ENCODE data around the gene CARHSP1.
"Not testable (repeated sequence)": the region's sequence is repeated elsewhere in the genome, so short reads cannot be mapped to it uniquely, and the experiment has no call there.

The CARHSP1 gene

GRCh38 chr16:8868416-8869211 lies at the start of gene CARHSP1:
TSS of gene CARHSP1 (minus strand) at chr16:8869006. CDS start at chr16:8859328, 9,678 bp downstream.
- in situ Hi-C loops (cut with HindIII; ENCODE audit: low sequenced_read_pairs) = no loop called here

DNA sequence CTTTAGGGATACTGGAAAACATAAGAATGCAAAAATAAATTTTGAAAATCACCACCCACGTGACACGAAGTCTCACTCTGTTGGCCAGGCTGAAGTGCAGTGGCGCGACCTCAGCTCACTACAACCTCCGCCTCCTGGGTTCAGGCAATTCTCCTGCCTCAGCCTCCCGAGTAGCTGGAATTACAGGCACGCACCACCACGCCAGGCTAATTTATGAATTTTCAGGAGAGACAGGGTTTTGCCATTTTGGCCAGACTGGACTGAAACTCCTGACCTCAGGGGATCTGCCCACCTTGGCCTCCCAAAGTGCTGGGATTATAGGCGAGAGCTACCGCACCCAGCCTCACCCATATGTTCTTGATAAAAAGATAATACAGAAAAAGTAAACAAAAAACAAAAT lies 48.5 kb upstream of the CARHSP1 start:
- in situ Hi-C loops (cut with HindIII; ENCODE audit: low sequenced_read_pairs) = not testable (repeated sequence)

GRCh38 chr16:8916541-8917225 lies 47.9 kb upstream of the CARHSP1 start:
- in situ Hi-C loops (cut with HindIII; ENCODE audit: low sequenced_read_pairs) = no loop called here

DNA sequence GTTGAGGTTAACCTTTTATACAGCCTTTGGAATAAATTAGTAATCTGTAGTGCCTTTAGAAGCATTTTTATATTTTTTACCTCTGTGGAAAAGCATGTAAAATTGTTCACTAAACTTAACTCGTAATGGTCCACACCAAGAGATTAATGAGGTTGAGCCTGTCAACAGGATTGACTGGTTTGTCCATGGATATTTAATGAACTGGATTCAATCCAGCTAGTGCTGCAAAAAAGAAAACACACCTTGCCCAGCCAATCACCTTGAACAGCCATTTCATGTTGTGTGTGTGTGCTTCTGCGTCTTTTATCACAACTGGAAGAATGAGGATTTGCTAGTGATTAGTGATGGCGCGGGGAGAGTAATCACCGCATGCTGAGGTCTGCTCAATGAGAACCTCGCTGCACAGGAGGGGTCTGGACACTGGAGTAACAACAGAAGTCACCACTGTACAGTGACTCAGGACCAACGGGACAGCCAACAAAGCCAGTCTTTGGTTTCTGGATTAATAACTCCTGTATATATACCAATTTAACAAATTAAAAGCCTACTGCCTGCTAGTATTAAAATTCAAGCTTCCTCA lies 47.0 kb upstream of the CARHSP1 start:
- in situ Hi-C loops (cut with HindIII; ENCODE audit: low sequenced_read_pairs) = no loop called here

- in situ Hi-C loops (cut with HindIII; ENCODE audit: low sequenced_read_pairs) = no loop called here
Measured at GRCh38 chr16:8914098-8914497, 45.3 kb upstream of the CARHSP1 start.

- in situ Hi-C loops (cut with HindIII; ENCODE audit: low sequenced_read_pairs) = no loop called here
Measured at GRCh38 chr16:8912793-8913192, 44.0 kb upstream of the CARHSP1 start.

DNA sequence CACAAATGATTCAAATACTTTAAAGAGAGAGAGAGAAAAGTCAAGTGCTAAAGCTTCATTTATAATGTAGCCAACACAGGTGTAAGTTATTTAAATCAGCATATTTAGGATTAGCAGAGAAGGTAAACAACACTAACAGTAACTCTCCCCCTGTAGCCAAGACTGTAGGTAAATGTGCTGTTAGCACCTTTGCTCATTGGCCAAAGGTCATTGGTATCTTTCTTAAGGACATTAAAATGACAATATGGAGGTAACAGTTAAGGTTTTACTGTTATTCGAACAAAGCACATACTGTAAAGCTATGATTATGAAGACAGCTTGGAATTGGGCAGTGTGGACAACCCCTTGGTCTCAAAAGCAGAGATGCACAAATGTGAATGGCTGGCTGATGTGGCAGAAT lies 42.0 kb upstream of the CARHSP1 start:
- in situ Hi-C loops (cut with HindIII; ENCODE audit: low sequenced_read_pairs) = no loop called here

- in situ Hi-C loops (cut with HindIII; ENCODE audit: low sequenced_read_pairs) = no loop called here
Measured at GRCh38 chr16:8908810-8909468, 40.1 kb upstream of the CARHSP1 start.

DNA sequence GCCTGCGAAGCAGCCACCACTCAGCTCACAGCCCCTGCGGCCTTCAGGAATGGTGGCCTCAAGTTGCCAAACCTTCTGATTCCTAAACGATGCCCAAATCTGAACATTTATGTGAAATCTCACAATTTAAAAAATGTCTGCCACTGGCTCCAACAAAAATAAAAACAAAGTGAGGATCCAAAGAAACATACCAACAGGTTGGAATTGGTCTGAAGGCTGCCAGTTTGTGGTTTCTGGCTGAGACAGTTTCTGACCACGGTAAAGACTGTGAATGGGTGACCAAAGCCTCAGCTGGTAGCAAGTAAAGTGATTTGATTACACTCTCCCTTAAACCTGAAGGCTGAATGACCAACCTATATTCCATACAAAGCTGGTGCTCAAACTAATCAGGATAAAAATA lies 38.3 kb upstream of the CARHSP1 start:
- in situ Hi-C loops (cut with HindIII; ENCODE audit: low sequenced_read_pairs) = no loop called here

GRCh38 chr16:8905795-8906591 lies 37.2 kb upstream of the CARHSP1 start:
- in situ Hi-C loops (cut with HindIII; ENCODE audit: low sequenced_read_pairs) = no loop called here

GRCh38 chr16:8905168-8905762 lies 36.5 kb upstream of the CARHSP1 start:
- in situ Hi-C loops (cut with HindIII; ENCODE audit: low sequenced_read_pairs) = no loop called here

DNA sequence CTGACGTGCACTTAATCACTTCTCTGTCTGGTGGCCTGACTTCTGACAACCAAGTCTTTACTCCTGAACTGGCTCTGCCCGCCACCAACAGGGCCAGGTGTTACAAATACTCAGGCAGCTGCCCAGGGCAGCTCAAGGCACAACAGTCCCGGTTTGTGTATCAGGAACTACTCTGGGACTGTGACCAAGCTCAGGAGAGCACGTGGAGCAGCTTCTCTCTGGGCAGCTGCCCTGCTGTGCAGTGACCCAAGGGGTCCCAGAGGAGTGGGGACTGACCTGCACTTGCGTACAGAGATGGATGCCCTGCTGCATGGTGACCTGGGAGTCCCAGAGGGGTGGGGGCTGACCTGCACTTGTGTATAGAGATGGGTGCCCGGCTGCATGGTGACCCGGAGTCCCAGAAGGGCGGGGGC lies 35.2 kb upstream of the CARHSP1 start:
- in situ Hi-C loops (cut with HindIII; ENCODE audit: low sequenced_read_pairs) = no loop called here

GRCh38 chr16:8903004-8903403 lies 34.2 kb upstream of the CARHSP1 start:
- in situ Hi-C loops (cut with HindIII; ENCODE audit: low sequenced_read_pairs) = no loop called here

DNA sequence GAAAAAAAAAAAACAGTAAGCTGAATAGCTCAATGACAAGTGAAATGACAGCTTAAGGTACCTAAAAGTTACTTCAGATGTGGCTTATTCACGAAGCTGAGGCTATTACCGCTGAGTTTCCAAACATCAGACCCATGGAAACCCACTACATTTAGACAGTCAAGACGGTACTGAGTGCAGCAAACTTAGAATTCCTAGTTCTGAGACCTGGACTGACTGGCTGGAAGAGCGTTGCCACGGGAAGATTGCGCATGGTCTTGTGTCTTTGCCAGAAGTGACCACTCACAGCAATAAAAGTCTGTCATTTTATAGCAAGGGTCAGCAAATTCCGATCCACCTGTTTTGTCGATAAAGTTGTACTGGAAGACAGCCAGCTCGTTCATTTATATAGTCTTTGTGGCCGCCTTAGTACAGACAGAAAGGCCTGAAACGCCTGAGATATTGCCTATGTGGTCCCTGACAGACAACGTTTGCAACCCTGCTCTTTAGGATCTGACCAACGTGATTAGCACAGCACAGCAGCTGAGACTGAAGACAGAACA lies 32.6 kb upstream of the CARHSP1 start:
- in situ Hi-C loops (cut with HindIII; ENCODE audit: low sequenced_read_pairs) = no loop called here

DNA sequence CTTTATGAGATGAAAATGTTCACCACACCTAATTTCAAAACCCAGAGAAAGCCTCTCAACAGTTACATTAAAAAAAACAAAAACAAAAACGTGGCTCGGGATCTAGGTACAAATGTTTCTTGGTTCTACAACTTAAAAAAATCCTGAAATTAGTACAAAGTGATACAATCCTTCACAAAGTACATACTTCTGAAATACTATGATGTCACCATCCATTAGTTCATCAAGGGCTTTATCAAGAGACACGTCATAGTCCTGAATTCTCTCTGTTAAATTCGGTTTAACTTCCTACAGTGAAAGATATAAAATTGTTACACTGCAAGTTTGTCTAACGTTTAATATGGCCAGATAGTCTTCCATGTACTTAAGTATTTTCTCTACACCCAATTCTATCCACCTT lies 31.5 kb upstream of the CARHSP1 start:
- in situ Hi-C loops (cut with HindIII; ENCODE audit: low sequenced_read_pairs) = no loop called here

DNA sequence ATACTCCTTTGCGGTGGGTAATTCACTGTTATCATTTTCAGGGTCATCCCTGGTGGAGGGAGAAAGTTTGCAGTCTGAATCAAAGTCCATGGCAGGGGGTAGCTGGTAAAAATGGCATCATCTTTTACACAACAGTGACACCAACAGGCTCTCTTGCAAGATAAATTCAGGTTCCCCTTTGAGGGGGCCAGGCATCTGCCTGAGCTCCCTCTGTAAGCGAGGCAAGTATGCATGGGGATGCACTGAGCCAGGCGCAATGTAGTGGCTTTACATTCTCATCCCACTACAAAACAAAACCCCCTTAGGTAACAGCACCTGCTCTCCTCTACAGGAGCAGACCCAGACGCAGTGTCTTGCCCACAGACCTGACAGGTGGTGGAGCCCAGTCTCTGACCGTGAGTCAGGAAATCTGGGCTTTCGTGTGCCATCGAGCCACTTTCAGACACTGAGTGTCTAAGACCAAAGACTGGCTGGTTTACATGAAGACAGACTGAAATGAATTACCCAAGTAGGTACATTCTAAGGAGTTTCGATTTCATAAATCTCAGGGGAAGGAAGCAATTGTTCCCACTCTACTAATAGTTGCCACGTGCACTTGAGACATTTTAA lies 31.0 kb upstream of the CARHSP1 start:
- in situ Hi-C loops (cut with HindIII; ENCODE audit: low sequenced_read_pairs) = no loop called here

- in situ Hi-C loops (cut with HindIII; ENCODE audit: low sequenced_read_pairs) = no loop called here
Measured at GRCh38 chr16:8898660-8899318, 30.0 kb upstream of the CARHSP1 start.

DNA sequence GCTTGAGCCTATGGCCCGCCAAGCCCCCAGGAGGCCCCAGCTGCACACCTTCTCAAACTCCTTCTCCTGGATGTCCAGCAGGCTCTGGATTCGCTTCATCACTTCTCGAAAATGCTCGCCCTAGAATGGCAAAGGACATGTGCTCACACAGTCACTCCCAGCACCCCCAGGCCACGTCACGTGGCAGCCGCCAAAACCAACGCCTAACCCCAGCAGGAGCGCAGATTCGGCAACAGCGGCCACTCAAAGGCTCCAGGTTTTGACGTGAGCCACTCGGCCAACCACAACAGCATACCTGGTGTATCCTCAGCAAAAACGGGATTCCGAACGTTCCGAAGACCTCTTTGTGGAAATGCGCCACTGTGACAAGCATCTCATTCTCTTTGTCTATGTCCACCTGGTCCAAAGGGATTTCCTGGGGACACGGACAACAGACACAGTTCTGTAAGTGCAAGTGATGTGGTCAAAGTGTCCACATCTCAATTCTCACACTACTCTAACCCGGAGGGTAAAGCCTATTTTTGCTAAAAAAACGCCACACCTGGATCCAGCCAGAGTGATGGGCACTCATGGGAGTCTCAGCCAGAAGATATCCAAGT lies 26.0 kb upstream of the CARHSP1 start:
- in situ Hi-C loops (cut with HindIII; ENCODE audit: low sequenced_read_pairs) = no loop called here
